MM.1S (cell line): ENCODE results near the gene LCP1.

Experiments used
- DNase-seq: peaks from one replicate; pipeline ENCODE4 v3.0.0-alpha.2; 2015
- H2AFZ ChIP-seq: fragments of 300-600 bp; sonication (generic); 2 replicates; pipeline ENCODE4 v1.6.0; 2016; ENCODE audit warnings: antibody characterized with exemption, low read length
- H3F3A ChIP-seq: fragments of 300-600 bp; sonication (generic); 2 replicates; pipeline ENCODE4 v1.6.1; 2016; ENCODE audit warnings: mild to moderate bottlenecking, antibody characterized with exemption, low read length, moderate library complexity, mixed read lengths; ENCODE audit not compliant: insufficient read depth
- H3K27ac ChIP-seq: fragments of 300-600 bp; sonication (generic); 2 replicates; pipeline ENCODE4 v1.5.1; 2016; ENCODE audit warnings: mild to moderate bottlenecking, low read length
- H3K27me3 ChIP-seq: fragments of 300-600 bp; sonication (generic); replicated peaks from 2 replicates; pipeline ENCODE4 v1.6.0; 2016; ENCODE audit warnings: low read length; ENCODE audit not compliant: insufficient read depth
- H3K36me3 ChIP-seq: fragments of 300-600 bp; sonication (generic); replicated peaks from 2 replicates; pipeline ENCODE4 v1.6.1; 2016; ENCODE audit warnings: mild to moderate bottlenecking, low read length, mixed read lengths; ENCODE audit not compliant: insufficient read depth
- H3K4me1 ChIP-seq: fragments of 300-600 bp; sonication (generic); 2 replicates; pipeline ENCODE4 v1.6.1; 2016; ENCODE audit warnings: low read length, mixed read lengths
- H3K4me2 ChIP-seq: fragments of 300-600 bp; sonication (generic); 2 replicates; pipeline ENCODE4 v1.6.0; 2016; ENCODE audit warnings: low read depth, low read length
- H3K4me3 ChIP-seq: fragments of 300-600 bp; sonication (generic); 2 replicates; pipeline ENCODE4 v1.5.1; 2016; ENCODE audit warnings: low read length, mixed read lengths
- H3K79me2 ChIP-seq: fragments of 300-600 bp; sonication (generic); 2 replicates; pipeline ENCODE4 v1.6.1; 2016; ENCODE audit warnings: mixed run types, low read length, mixed read lengths
- H3K9ac ChIP-seq: fragments of 300-600 bp; sonication (generic); 2 replicates; pipeline ENCODE4 v1.6.1; 2016; ENCODE audit warnings: low read length, mixed read lengths
- H3K9me2 ChIP-seq: fragments of 300-600 bp; sonication (generic); replicated peaks from 2 replicates; pipeline ENCODE4 v1.6.1; 2016; ENCODE audit warnings: mild to moderate bottlenecking, low read length, mixed read lengths; ENCODE audit not compliant: insufficient read depth
- H3K9me3 ChIP-seq: fragments of 300-600 bp; sonication (generic); replicated peaks from 2 replicates; pipeline ENCODE4 v1.6.1; 2016; ENCODE audit warnings: mild to moderate bottlenecking, low read length, mixed read lengths; ENCODE audit not compliant: insufficient read depth
- H4K20me1 ChIP-seq: fragments of 300-600 bp; sonication (generic); 2 replicates; pipeline ENCODE4 v1.6.1; 2016; ENCODE audit warnings: mild to moderate bottlenecking, low read length, moderate library complexity, mixed read lengths; ENCODE audit not compliant: insufficient read depth
- CTCF ChIP-seq: fragments of 300-600 bp; sonication (generic); IDR thresholded peaks from 2 replicates; pipeline ENCODE4 v1.5.1; 2016; ENCODE audit warnings: antibody characterized with exemption, low read length, mixed read lengths
- EZH2 ChIP-seq: fragments of 300-600 bp; sonication (generic); optimal IDR thresholded peaks from 2 replicates; pipeline ENCODE3; 2017; ENCODE audit warnings: low read depth, mild to moderate bottlenecking, antibody characterized with exemption, low read length, mixed read lengths
- EZH2phosphoT487 ChIP-seq: fragments of 300-600 bp; sonication (generic); IDR thresholded peaks from 2 replicates; pipeline ENCODE4 v1.6.1; 2018; ENCODE audit warnings: antibody characterized with exemption, low read length

LCP1 gene

GRCh38 chr13:46121597-46122163 is 60.3 kb downstream of the LCP1 start:
- no peak overlapping the region for H3K4me2 ChIP-seq
- DNase-seq: no peak
- no peaks in the 10 kb centered on the region for H3K9me3 ChIP-seq
- H3K27ac ChIP-seq: no peak overlapping the region
- H4K20me1 ChIP-seq: no peaks in the 10 kb centered on the region
- H3K4me1 ChIP-seq: no peaks in the 10 kb centered on the region
- H3K36me3 ChIP-seq: 0 out of 2 replicates have a peak, but pooled peaks cover 3% of the 10 kb centered on the region
- H3K79me2 ChIP-seq: no peaks in the 10 kb centered on the region
- H3K9ac ChIP-seq: no peak overlapping the region
- H3K27me3 ChIP-seq: no peaks in the 10 kb centered on the region
- TF ChIP-seq CTCF: no peak
- no peak for TF ChIP-seq EZH2
- no peak for TF ChIP-seq EZH2phosphoT487
- no peaks in the 10 kb centered on the region for H3K9me2 ChIP-seq
- peaks cover 13% of the 10 kb centered on the region for H3F3A ChIP-seq
- H3K4me3 ChIP-seq: no peak overlapping the region
- H2AFZ ChIP-seq: no peak overlapping the region

GRCh38 chr13:46121033-46121432 is 60.9 kb downstream of the LCP1 start:
- Histone ChIP-seq H3F3A (peaks cover 8% of the 10 kb centered on the region), H3K27ac (no peak overlapping the region), H3K27me3 (no peaks in the 10 kb centered on the region), H4K20me1 (no peaks in the 10 kb centered on the region), H3K9me2 (no peaks in the 10 kb centered on the region), H3K4me2 (no peak overlapping the region), H3K36me3 (no peaks in the 10 kb centered on the region), H3K9ac (no peak overlapping the region), H3K79me2 (no peaks in the 10 kb centered on the region), H3K4me3 (no peak overlapping the region), H3K9me3 (no peaks in the 10 kb centered on the region), H3K4me1 (no peaks in the 10 kb centered on the region), H2AFZ (no peak overlapping the region)
- TF ChIP-seq EZH2phosphoT487 (no peak), EZH2 (no peak), CTCF (no peak)
- DNase-seq: no peak

DNA sequence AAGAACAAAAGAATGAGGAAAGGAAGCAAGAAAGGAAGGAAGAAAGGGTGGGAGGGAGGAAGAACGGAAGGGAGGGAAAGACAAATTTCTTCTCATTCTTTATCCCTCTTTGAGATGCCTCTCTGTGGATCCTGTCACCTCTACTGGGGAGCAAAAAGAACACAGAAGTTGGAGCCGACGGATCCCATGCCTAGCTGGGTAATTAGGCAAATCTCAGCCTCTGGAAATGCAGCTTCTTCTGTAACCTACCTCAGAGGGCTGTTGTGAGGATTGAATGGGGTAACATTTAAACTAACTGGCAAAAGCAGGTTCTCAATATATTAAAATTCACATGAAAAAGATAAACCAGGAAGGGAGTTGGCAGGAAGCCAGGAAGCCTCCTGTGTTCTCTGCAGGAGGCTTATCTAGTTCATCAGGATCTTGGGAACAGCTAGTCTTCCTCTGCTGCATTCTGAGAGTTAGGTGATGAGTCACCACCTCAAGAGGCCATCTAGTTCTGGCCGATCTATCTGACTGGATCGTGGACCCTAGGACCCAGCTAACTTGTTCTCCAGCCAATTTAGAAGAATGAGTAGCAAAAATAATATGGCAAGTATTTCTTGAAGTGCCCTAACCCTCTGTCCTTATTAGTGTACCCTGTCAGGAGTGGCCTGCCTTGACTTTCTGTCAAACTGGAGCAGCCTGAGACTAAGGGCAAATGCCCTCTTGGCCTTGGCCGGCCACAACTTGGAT is 61.9 kb downstream of the LCP1 start:
- Histone ChIP-seq H3K9ac (no peak overlapping the region), H3K4me2 (no peak overlapping the region), H3F3A (peaks cover 5% of the 10 kb centered on the region), H3K27ac (no peak overlapping the region), H3K4me1 (no peaks in the 10 kb centered on the region), H4K20me1 (no peaks in the 10 kb centered on the region), H3K9me3 (no peaks in the 10 kb centered on the region), H2AFZ (no peak overlapping the region), H3K27me3 (no peaks in the 10 kb centered on the region), H3K79me2 (no peaks in the 10 kb centered on the region), H3K4me3 (no peak overlapping the region), H3K36me3 (no peaks in the 10 kb centered on the region), H3K9me2 (no peaks in the 10 kb centered on the region)
- no peak for TF ChIP-seq EZH2
- no peak for DNase-seq
